GM18519 (cell line): ENCODE measurements around the gene SUMO4.

Experiments used
- ATAC-seq: cut with Tn5 transposase; IDR thresholded peaks from one replicate; pipeline ENCODE4 v1.9.1; 2021; ENCODE audit warnings: mild to moderate bottlenecking, moderate library complexity; ENCODE audit not compliant: unreplicated experiment, low FRiP score

Gene SUMO4

GRCh38 chr6:149387779-149388512 lies 12.1 kb upstream of the SUMO4 start:
- no peak for ATAC-seq

GRCh38 chr6:149389509-149390297 lies 10.4 kb upstream of the SUMO4 start:
- ATAC-seq, result no peak

GRCh38 chr6:149392093-149392492 lies 8.0 kb upstream of the SUMO4 start:
- ATAC-seq, result no peak

- no peak for ATAC-seq
Observed at GRCh38 chr6:149392535-149392934, 7.5 kb upstream of the SUMO4 start.

GRCh38 chr6:149393002-149393679 lies 6.9 kb upstream of the SUMO4 start:
- no peak for ATAC-seq

- ATAC-seq, result no peak
Observed at GRCh38 chr6:149395185-149395584, 4.9 kb upstream of the SUMO4 start.

GRCh38 chr6:149397384-149397783 lies 2.7 kb upstream of the SUMO4 start:
- ATAC-seq, result no peak

- ATAC-seq, result no peak
Observed at GRCh38 chr6:149403534-149403933, 3.5 kb downstream of the SUMO4 start.

GRCh38 chr6:149405823-149406765 lies 6.0 kb downstream of the SUMO4 start:
- no peak for ATAC-seq

GRCh38 chr6:149409617-149410016 lies 9.6 kb downstream of the SUMO4 start:
- ATAC-seq, result no peak

- ATAC-seq, result no peak
Observed at GRCh38 chr6:149410557-149410956, 10.5 kb downstream of the SUMO4 start.

- ATAC-seq, result no peak
Observed at GRCh38 chr6:149414009-149414408, 13.9 kb downstream of the SUMO4 start.

GRCh38 chr6:149414821-149415220 lies 14.8 kb downstream of the SUMO4 start:
- ATAC-seq, result no peak

- no peak for ATAC-seq
Observed at GRCh38 chr6:149419696-149420404, 19.8 kb downstream of the SUMO4 start.

GRCh38 chr6:149421132-149421531 lies 21.1 kb downstream of the SUMO4 start:
- no peak for ATAC-seq

GRCh38 chr6:149422581-149422980 lies 22.5 kb downstream of the SUMO4 start:
- ATAC-seq, result no peak

- ATAC-seq, result no peak
Observed at GRCh38 chr6:149423964-149424440, 23.9 kb downstream of the SUMO4 start.

GRCh38 chr6:149425224-149425623 lies 25.2 kb downstream of the SUMO4 start:
- ATAC-seq, result no peak

GRCh38 chr6:149425754-149426153 lies 25.7 kb downstream of the SUMO4 start:
- no peak for ATAC-seq

- no peak for ATAC-seq
Observed at GRCh38 chr6:149428606-149429005, 28.5 kb downstream of the SUMO4 start.
